Esophagus (tissue), 2 donors: ENCODE results near the gene SSBP4. TPM values are rescaled to one million over a fixed set of nuclear protein-coding genes. Genes with fewer than 3 reads are reported as not detected.

Source experiments
- H3K27ac ChIP-seq, 2 donors: one replicate each; pipeline ENCODE4 v1.5.1; 2013; ENCODE audit warnings: low read depth in 2 of 2, mild to moderate bottlenecking in 2 of 2, inconsistent platforms in 1 of 2, low read length in 1 of 2, moderate library complexity in 1 of 2
- H3K27me3 ChIP-seq, 2 donors: one replicate each; pipeline ENCODE4 v1.6.1; 2013; ENCODE audit warnings: low read length in 2 of 2, control low read depth in 1 of 2, mild to moderate bottlenecking in 1 of 2; ENCODE audit not compliant: insufficient read depth in 2 of 2, control insufficient read depth in 1 of 2
- H3K36me3 ChIP-seq, 2 donors: one replicate each; pipeline ENCODE4 v1.6.1; 2013; ENCODE audit warnings: low read length in 1 of 2; ENCODE audit not compliant: control insufficient read depth in 2 of 2, insufficient read depth in 2 of 2
- H3K4me1 ChIP-seq, 2 donors: one replicate each; pipeline ENCODE4 v1.6.1; 2013; ENCODE audit warnings: low read length in 1 of 2; ENCODE audit not compliant: control insufficient read depth in 2 of 2, insufficient read depth in 2 of 2
- H3K4me3 ChIP-seq, 2 donors: one replicate each; pipeline ENCODE4 v1.5.1; 2013; ENCODE audit warnings: low read length in 2 of 2, mild to moderate bottlenecking in 2 of 2, low read depth in 1 of 2, moderate library complexity in 1 of 2
- H3K9me3 ChIP-seq, 2 donors: one replicate each; pipeline ENCODE4 v1.6.1; 2013; ENCODE audit warnings: mild to moderate bottlenecking in 2 of 2, low read depth in 1 of 2, low read length in 1 of 2, moderate library complexity in 1 of 2; ENCODE audit not compliant: control insufficient read depth in 2 of 2, insufficient read depth in 1 of 2
- WGBS, 2 donors: extraction: QIAGEN DNeasy Blood & Tissue Kit; methylation state at CpG; one replicate each; pipeline ENCODE4 v1.1.7; 2013; 5-methylcytosine and 5-hydroxymethylcytosine counted together
- polyA plus RNA-seq, 2 donors: library from polyadenylated mRNA; stranded (reverse); fragments of 200-250 nt; gene quantifications; one replicate each; pipeline ENCODE4 v1.2.3, GENCODE V29; 2013
- donor health status: healthy with polysubstance abuse.
- donor health status: Bipolar disorder and iron deficiency.

Gene SSBP4
- polyA plus RNA-seq, 2 donors, result 25.4 to 25.9 TPM

DNA sequence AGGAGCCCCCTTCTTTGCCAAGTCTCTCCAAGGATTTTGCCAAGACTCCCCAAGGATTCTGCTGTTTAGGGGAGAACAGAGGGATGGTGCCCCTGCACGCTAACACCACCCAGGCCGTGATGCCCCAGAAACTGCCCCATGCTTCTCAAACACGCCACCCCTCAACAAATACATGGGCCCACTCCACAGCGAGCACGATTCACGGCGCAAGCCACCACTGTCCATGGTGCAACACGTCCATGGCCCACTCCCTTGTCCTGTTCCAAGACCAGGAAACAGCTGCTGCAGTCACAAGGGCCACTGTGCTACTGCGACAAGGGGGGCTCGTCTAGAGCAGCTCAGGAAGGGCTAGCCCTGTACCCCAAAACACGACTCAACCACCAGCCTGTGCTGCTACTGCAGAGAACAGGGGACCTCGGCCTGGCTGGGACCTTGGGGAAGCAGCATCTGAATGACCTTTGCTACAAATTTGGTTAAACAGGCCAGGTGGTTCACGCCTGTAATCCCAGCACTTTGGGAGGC lies 55.2 kb downstream of the SSBP4 start:
- H3K36me3 ChIP-seq, result peaks cover 0 to 12% of the 10 kb centered on the region in 2 donors
- H3K4me1 ChIP-seq, result peaks cover 15 to 23% of the 10 kb centered on the region in 2 donors
- H3K9me3 ChIP-seq, result no peaks in the 10 kb centered on the region
- WGBS, 2 donors, result 86 to 91% methylated on average over 13 of the region's 13 CpGs
- no peak overlapping the region for H3K4me3 ChIP-seq
- peak overlapping the region in 1 of 2 donors; percentile 26 for H3K27ac ChIP-seq
- H3K27me3 ChIP-seq, result no peaks in the 10 kb centered on the region

DNA sequence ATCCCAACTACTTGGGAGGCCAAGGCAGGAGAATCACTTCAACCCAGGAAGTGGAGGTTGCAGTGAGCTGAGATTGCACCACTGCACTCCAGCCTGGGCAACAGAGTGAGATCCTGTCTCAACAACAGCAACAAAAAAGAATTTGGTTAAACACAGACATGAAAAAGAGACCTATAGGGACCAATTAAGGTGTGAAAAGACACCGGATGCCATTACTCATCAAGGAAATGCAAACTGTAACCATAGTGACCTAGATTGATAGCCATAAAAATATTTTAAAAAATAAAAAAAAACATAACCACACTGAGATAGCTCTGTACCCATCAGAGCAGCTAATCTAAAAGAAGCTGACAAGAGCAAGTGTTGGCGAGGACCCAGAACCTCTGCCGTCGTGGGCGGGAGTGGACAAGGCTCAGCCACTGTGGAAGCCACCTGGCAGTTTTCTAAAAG lies 55.8 kb downstream of the SSBP4 start:
- Histone ChIP-seq H3K27ac (no peak overlapping the region), H3K9me3 (no peaks in the 10 kb centered on the region), H3K27me3 (no peaks in the 10 kb centered on the region), H3K4me3 (no peak overlapping the region), H3K4me1 (peaks cover 14 to 25% of the 10 kb centered on the region in 2 donors), H3K36me3 (peaks cover 0 to 9% of the 10 kb centered on the region in 2 donors)
- 55 to 62% methylated on average over 5 of the region's 5 CpGs for WGBS, 2 donors

DNA sequence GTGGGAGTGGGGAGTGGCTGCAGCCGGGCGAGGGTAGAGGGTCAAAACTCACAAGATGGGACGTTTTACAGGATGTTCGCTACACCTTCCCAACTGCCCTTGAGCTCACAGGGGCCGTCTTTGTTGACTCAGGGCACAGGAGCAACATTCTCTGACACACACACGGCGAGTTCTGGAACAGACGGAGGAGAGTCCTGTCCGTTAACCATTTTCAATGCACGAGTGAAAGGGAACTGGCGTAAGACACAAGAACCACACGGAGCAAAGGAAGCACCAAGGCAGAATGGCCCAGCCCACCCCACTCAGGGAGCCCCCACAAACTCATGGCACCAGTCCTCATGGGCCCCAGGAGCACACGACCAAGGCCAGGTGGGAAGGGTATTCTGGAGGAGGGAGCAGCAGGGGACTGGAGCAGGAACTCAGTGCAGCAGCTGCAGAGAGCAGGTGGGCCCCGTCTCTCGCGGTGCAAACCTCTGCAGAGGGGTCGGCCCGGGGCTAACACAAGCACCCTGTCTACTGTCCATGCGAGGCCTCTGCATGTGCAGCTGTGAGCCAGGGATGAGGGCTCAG lies 56.6 kb downstream of the SSBP4 start:
- H3K27me3 ChIP-seq, result no peaks in the 10 kb centered on the region
- H3K4me1 ChIP-seq, result peaks cover 14 to 29% of the 10 kb centered on the region in 2 donors
- H3K9me3 ChIP-seq, result no peaks in the 10 kb centered on the region
- H3K27ac ChIP-seq, result peak overlapping the region in 1 of 2 donors; percentile 16
- H3K36me3 ChIP-seq, result peaks cover 0 to 4% of the 10 kb centered on the region in 2 donors
- WGBS, 2 donors, result 78 to 83% methylated on average over 19 of the region's 19 CpGs
- no peak overlapping the region for H3K4me3 ChIP-seq

DNA sequence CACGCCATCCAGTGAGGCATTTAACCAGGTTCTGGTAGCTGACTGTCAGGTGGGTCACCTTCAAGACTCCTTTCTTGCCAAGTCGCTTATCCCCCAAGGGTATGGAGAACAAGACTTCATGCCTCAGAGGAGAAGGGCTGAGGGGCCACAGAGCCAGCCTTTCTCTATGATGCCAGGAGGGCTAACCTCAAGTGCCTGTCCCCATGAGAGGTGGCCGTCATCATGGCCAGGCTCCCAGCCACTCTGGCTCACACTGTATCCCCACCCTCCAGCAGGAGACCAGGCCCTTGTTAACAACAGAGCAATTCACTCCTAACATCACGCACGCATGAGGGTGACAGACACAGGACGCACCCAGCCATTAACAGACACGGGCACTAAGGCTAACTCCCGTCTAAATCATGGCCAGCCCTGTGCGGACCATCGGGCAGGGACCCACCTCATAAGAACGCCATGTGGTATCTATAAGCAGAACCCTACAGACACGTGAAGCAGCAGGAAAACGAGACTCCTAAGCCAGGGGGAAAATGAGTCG lies 57.4 kb downstream of the SSBP4 start:
- Histone ChIP-seq H3K36me3 (peaks cover 0 to 4% of the 10 kb centered on the region in 2 donors), H3K9me3 (no peaks in the 10 kb centered on the region), H3K4me1 (peaks cover 14 to 29% of the 10 kb centered on the region in 2 donors), H3K27me3 (no peaks in the 10 kb centered on the region), H3K4me3 (no peak overlapping the region), H3K27ac (no peak overlapping the region)
- WGBS, 2 donors, result 88 to 90% methylated on average over 14 of the region's 14 CpGs

DNA sequence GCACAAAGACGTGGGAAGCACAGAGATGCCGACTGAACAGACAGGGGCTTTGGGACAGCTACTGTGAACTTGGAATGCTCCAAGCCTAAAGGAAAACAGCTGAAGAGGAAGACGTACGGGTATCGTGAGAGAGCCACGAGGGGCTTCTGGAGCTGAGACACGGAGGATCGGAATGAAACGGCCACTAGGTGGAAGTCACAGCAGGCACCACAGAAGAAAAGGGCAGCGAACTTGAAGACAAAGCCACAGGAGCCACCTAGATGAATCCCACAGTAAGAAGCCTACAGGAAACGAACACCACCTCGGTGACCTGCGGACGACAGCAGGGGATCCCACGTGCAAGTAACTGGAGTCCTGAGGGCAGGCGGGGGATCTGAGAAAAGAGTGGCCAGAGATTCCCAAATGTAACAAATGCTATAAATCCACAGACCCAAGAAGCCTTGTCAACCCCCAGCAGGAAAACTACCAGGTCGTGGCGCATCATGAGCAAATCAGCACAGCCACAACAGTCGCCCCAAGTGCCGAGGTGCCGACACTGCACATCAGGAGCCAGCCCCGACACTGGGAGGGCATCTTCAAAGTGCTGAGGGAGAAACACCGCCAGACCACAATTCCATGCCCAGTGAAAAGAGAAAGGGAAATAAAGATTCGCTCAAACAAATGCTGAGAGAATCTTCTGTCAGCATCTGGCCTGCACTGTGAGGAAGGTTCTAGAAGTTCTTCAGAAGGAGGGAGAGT lies 58.0 kb downstream of the SSBP4 start:
- Histone ChIP-seq H3K4me1 (peaks cover 14 to 29% of the 10 kb centered on the region in 2 donors), H3K9me3 (no peaks in the 10 kb centered on the region), H3K27ac (peak overlapping the region in 1 of 2 donors; percentile 17), H3K4me3 (no peak overlapping the region), H3K27me3 (no peaks in the 10 kb centered on the region), H3K36me3 (peaks cover 0 to 4% of the 10 kb centered on the region in 2 donors)
- 83% methylated on average over 24 of the region's 24 CpGs for WGBS, 2 donors

DNA sequence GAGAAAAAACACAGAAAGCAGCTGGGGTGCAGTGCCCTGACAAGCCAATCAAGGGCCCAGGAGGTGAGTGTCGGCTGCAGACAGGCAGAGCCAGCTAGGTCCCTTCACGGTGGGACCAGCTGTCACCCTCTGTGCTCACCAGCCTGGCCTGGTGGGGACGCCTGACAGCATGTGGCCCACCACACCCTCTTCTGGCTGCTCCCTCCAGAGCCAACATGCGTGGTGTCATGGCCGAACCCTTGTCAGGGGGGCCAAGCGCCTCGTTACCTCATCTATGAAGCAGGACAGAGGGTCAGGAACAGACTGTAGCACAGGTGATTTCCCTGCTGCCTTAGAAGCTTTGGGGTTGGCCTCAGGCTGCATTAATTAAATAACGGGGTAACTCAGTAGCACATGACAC lies 58.8 kb downstream of the SSBP4 start:
- no peaks in the 10 kb centered on the region for H3K9me3 ChIP-seq
- H3K36me3 ChIP-seq, result no peaks in the 10 kb centered on the region
- 81 to 85% methylated on average over 8 of the region's 8 CpGs for WGBS, 2 donors
- peaks cover 14 to 29% of the 10 kb centered on the region in 2 donors for H3K4me1 ChIP-seq
- no peak overlapping the region for H3K4me3 ChIP-seq
- H3K27me3 ChIP-seq, result no peaks in the 10 kb centered on the region
- H3K27ac ChIP-seq, result peak overlapping the region; percentile 57 to 87

DNA sequence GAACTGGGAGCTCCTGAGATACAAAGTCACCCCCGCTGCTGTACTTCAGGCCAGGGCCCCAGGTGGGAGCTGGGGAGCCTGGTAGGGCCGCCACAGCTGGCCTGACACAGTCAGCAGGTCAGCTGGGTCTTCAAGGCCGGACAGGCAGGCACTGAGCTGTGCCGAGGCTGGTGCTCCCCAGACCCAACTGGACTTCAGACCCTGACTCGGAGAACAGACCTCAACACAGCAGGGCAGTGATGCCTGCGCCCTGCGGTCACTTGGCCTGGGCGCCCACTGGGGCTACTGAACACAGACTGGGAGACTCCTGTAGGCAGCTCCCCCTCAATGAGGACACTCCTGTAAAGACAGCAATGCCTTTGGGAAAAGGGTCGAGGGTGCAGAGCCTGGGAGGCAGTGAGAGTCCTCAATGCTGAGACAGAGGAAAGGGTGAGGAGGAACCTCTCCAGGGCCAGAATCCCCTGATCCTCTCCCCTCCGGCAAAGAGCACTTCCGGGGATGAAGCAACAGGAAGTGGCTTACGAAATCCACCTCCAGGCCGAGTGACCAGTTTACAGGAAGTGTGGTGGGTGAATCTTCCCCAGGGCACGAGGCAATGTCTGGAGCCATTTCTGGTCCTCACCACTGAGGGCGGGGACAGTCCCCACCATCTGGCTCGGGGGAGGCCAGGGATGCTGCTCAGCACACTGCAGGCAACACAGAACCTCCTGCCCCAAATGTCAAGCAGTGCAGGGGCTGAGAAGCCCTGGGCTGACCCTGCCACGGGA lies 59.5 kb downstream of the SSBP4 start:
- 59 to 60% methylated on average over 17 of the region's 17 CpGs for WGBS, 2 donors
- no peaks in the 10 kb centered on the region for H3K9me3 ChIP-seq
- no peak overlapping the region for H3K4me3 ChIP-seq
- no peaks in the 10 kb centered on the region for H3K36me3 ChIP-seq
- no peaks in the 10 kb centered on the region for H3K27me3 ChIP-seq
- peaks cover 11 to 34% of the 10 kb centered on the region in 2 donors for H3K4me1 ChIP-seq
- H3K27ac ChIP-seq, result peak overlapping the region; percentile 57 to 87

DNA sequence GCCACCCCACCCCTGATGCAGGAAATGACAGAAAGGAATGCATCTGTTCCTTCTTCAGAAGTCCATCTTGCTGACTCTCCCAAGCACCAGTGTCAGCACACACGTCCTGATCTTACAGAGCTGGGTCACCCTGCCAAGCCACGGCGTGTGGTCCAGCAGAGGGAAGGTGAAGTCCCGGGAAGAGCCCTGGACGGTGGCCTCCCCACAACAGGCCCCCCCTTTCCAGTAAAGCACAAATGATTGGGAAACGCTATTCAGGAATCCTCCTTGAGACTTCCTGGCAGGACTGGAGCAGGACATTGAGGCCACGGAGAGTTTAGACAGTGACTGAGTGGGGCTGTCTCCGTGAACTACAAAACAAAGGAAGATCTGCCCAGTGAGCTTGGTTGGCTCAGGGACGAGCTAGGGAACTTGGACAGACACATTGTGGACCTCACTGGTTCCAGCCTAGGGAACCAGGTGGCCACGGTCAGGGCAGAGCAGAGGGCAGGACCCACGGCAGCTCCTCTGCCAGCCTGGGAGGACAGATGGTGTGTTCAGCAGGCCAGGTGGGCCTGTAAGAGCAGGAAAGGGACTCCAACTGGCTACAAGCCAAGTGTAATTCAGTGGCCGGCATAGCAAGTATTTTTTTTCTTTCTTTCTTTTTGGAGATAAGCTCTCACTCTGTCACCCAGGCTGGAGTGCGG lies 61.0 kb downstream of the SSBP4 start:
- Histone ChIP-seq H3K4me1 (peaks cover 7 to 28% of the 10 kb centered on the region in 2 donors), H3K4me3 (no peak overlapping the region), H3K9me3 (no peaks in the 10 kb centered on the region), H3K27me3 (no peaks in the 10 kb centered on the region), H3K27ac (peak overlapping the region; percentile 82 to 85), H3K36me3 (no peaks in the 10 kb centered on the region)
- WGBS, 2 donors, result 47 to 52% methylated on average over 13 of the region's 13 CpGs
